Breast epithelium (tissue), 4 donors: ENCODE data around the gene PRKAR2A. TPM values are rescaled to one million over a fixed set of nuclear protein-coding genes. Genes with fewer than 3 reads are reported as not detected.

Source experiments
- DNase-seq, 2 donors: peaks; one replicate each; pipeline ENCODE4 v3.0.0-alpha.2; 2019; ENCODE audit warnings: low spot score in 2 of 2
- H3K27ac ChIP-seq, 2 donors: fragments of 200-600 bp; sonication (generic) in 1 of 2; one replicate each; pipeline ENCODE4 v1.5.1; 2016 to 2019; ENCODE audit warnings: mild to moderate bottlenecking in 1 of 2
- H3K27me3 ChIP-seq, 2 donors: fragments of 200-600 bp; sonication (generic) in 1 of 2; one replicate each; pipeline versions ENCODE4 v1.5.1 to v1.6.0; 2017 to 2019; ENCODE audit warnings: control low read depth in 1 of 2, mild to moderate bottlenecking in 1 of 2
- H3K36me3 ChIP-seq: fragments of 200-600 bp; one replicate; pipeline ENCODE4 v1.5.1; 2019
- H3K4me1 ChIP-seq, 2 donors: fragments of 200-600 bp; sonication (generic); one replicate each; pipeline ENCODE4 v1.5.1; 2016 to 2019; ENCODE audit warnings: control low read depth in 1 of 2
- H3K4me3 ChIP-seq, 3 donors: fragments of 200-600 bp; sonication (generic); 1 replicate in 2 of 3; 2 replicates in 1 of 3; pipeline ENCODE4 v1.5.1; 2016 to 2019; ENCODE audit warnings: mild to moderate bottlenecking in 3 of 3, moderate library complexity in 2 of 3
- H3K9me3 ChIP-seq, 2 donors: fragments of 200-600 bp; sonication (generic) in 1 of 2; one replicate each; pipeline ENCODE4 v1.5.1; 2016 to 2019; ENCODE audit warnings: control low read depth in 1 of 2
- CTCF ChIP-seq, 3 donors: fragments of 450-650 bp; IDR thresholded peaks; one replicate each; pipeline ENCODE4 v1.5.1; 2016 to 2017; ENCODE audit warnings: antibody characterized with exemption in 3 of 3, mild to moderate bottlenecking in 3 of 3, moderate library complexity in 3 of 3
- POLR2A ChIP-seq: fragments of 450-650 bp; IDR thresholded peaks from one replicate; pipeline ENCODE4 v1.6.1; 2016; ENCODE audit warnings: antibody characterized with exemption, mild to moderate bottlenecking, moderate library complexity
- POLR2AphosphoS5 ChIP-seq, 3 donors: sonication (generic); formaldehyde crosslinking; IDR thresholded peaks; one replicate each; pipeline ENCODE4 v1.6.1; 2017; ENCODE audit warnings: antibody characterized with exemption in 3 of 3
- intact Hi-C: fragments of 100-400 bp; cut with DNase I; formaldehyde crosslinking; loops from one replicate; pipeline ENCODE4 v1.15.1; 2023; ENCODE audit warnings: low total_unique reads
- total RNA-seq, 3 donors: library from RNA; depleted of rRNA; stranded (reverse); fragments of >200 nt; gene quantifications; one replicate each; pipeline ENCODE4 v1.1.0, GENCODE V29; 2016

PRKAR2A gene
- total RNA-seq, 3 donors from 2014 or later: 27.2 to 33.0 (median 30.7) TPM

GRCh38 chr3:48863122-48863521, 15.4 kb upstream of the PRKAR2A start:
- no peak for DNase-seq
- TF ChIP-seq POLR2AphosphoS5 (IDR thresholded peaks at IDR 0.05) (no peak), CTCF (IDR thresholded peaks at IDR 0.05) (no peak), POLR2A (no peak)
- Histone ChIP-seq H3K36me3 (no peaks in the 10 kb centered on the region), H3K4me3 (no peak overlapping the region), H3K27ac (no peak overlapping the region), H3K4me1 (no peaks in the 10 kb centered on the region), H3K9me3 (no peaks in the 10 kb centered on the region), H3K27me3 (no peaks in the 10 kb centered on the region)
- intact Hi-C loops: no loop called here

GRCh38 chr3:48859206-48859605, 11.5 kb upstream of the PRKAR2A start:
- no peak overlapping the region for H3K27ac ChIP-seq
- no peaks in the 10 kb centered on the region for H3K4me1 ChIP-seq
- no peak overlapping the region for H3K4me3 ChIP-seq
- intact Hi-C loops: no loop called here
- H3K27me3 ChIP-seq: no peaks in the 10 kb centered on the region
- no peak for TF ChIP-seq POLR2A
- TF ChIP-seq CTCF (IDR thresholded peaks at IDR 0.05): no peak
- no peak for TF ChIP-seq POLR2AphosphoS5 (IDR thresholded peaks at IDR 0.05)
- no peaks in the 10 kb centered on the region for H3K9me3 ChIP-seq
- H3K36me3 ChIP-seq: no peaks in the 10 kb centered on the region
- DNase-seq: peak in 1 of 2 donors; percentile 17

GRCh38 chr3:48858709-48859108, 11.0 kb upstream of the PRKAR2A start:
- Histone ChIP-seq H3K36me3 (no peaks in the 10 kb centered on the region), H3K4me1 (no peaks in the 10 kb centered on the region), H3K27me3 (no peaks in the 10 kb centered on the region), H3K27ac (no peak overlapping the region), H3K9me3 (no peaks in the 10 kb centered on the region), H3K4me3 (no peak overlapping the region)
- TF ChIP-seq CTCF (IDR thresholded peaks at IDR 0.05): no peak
- no peak for TF ChIP-seq POLR2A
- intact Hi-C loops: no loop called here
- DNase-seq: no peak

GRCh38 chr3:48857641-48858040, 10.0 kb upstream of the PRKAR2A start:
- peak in 1 of 2 donors; percentile 14 for DNase-seq
- H3K27ac ChIP-seq: no peak overlapping the region
- H3K27me3 ChIP-seq: no peaks in the 10 kb centered on the region
- no peak for TF ChIP-seq POLR2A
- TF ChIP-seq POLR2AphosphoS5 (IDR thresholded peaks at IDR 0.05): no peak
- TF ChIP-seq CTCF (IDR thresholded peaks at IDR 0.05): no peak
- intact Hi-C loops: no loop called here
- no peaks in the 10 kb centered on the region for H3K4me1 ChIP-seq
- no peaks in the 10 kb centered on the region for H3K9me3 ChIP-seq
- no peak overlapping the region for H3K4me3 ChIP-seq
- no peaks in the 10 kb centered on the region for H3K36me3 ChIP-seq

GRCh38 chr3:48856469-48856868, 8.8 kb upstream of the PRKAR2A start:
- peak in 1 of 2 donors; percentile 24 for DNase-seq
- H3K27me3 ChIP-seq: no peaks in the 10 kb centered on the region
- intact Hi-C loops: no loop called here
- TF ChIP-seq CTCF (IDR thresholded peaks at IDR 0.05): no peak
- no peak for TF ChIP-seq POLR2AphosphoS5 (IDR thresholded peaks at IDR 0.05)
- TF ChIP-seq POLR2A: no peak
- H3K27ac ChIP-seq: no peak overlapping the region
- H3K4me3 ChIP-seq: no peak overlapping the region
- H3K4me1 ChIP-seq: no peaks in the 10 kb centered on the region
- H3K9me3 ChIP-seq: no peaks in the 10 kb centered on the region
- no peaks in the 10 kb centered on the region for H3K36me3 ChIP-seq
